ENCODE measurements around the gene CAPN5. TPM values are rescaled to one million over a fixed set of nuclear protein-coding genes. Genes with fewer than 3 reads are reported as not detected.

Gene CAPN5
- total and polyA plus RNA-seq, 11 donors: 1.1 to 4.5 (median 2.1) TPM

DNA sequence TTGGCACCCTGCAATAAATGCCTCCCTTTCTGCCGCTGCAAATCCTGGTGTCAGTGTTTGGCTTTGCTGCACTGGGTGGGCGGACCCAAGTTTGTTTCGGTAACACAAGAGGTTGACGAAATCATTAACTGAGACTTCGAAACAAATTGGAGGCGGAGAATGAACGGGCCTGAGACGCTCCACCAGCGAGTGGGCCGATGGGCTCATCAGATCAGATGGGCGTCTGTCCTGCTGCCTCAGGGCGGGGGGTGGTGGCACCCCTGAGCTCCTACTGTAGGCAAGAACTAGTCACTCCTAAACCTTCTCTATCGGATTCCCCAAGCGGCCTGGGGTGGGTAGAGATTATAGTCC lies 918 bp upstream of the CAPN5 start:
- TF ChIP-seq, protein P1, sequence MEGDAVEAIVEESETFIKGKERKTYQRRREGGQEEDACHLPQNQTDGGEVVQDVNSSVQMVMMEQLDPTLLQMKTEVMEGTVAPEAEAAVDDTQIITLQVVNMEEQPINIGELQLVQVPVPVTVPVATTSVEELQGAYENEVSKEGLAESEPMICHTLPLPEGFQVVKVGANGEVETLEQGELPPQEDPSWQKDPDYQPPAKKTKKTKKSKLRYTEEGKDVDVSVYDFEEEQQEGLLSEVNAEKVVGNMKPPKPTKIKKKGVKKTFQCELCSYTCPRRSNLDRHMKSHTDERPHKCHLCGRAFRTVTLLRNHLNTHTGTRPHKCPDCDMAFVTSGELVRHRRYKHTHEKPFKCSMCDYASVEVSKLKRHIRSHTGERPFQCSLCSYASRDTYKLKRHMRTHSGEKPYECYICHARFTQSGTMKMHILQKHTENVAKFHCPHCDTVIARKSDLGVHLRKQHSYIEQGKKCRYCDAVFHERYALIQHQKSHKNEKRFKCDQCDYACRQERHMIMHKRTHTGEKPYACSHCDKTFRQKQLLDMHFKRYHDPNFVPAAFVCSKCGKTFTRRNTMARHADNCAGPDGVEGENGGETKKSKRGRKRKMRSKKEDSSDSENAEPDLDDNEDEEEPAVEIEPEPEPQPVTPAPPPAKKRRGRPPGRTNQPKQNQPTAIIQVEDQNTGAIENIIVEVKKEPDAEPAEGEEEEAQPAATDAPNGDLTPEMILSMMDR (IDR thresholded peaks at IDR 0.05): no peak
- TF ChIP-seq POLR2A (IDR thresholded peaks at IDR 0.05): no peak
- intact Hi-C loops (cut with DNase I): loop anchor here in 2 of 10 donors (1.0 to 2.0 kb wide), 2 partner anchors 15 to 19 kb away; no protein-coding TSS in a partner anchor
- H3K36me3 ChIP-seq: no peaks in the 10 kb centered on the region
- H3K27me3 ChIP-seq: no peaks in the 10 kb centered on the region
- ATAC-seq: peak in 2 of 4 donors; percentile 2 to 30
- DNase-seq: peak in 2 of 5 donors; percentile 61 to 70
- H3K9me3 ChIP-seq: peaks cover 0 to 5% (median 0%) of the 10 kb centered on the region in 12 donors
- 30 to 47% (median 40%) methylated on average over 14 of the region's 14 CpGs for WGBS, 4 donors
- peak overlapping the region in 11 of 12 donors; percentile 80 to 96 (median 87) for H3K27ac ChIP-seq
- H3K4me1 ChIP-seq: peaks cover 0 to 22% (median 6%) of the 10 kb centered on the region in 12 donors
- H3K4me3 ChIP-seq: peak overlapping the region; percentile 59 to 97 (median 78)

DNA sequence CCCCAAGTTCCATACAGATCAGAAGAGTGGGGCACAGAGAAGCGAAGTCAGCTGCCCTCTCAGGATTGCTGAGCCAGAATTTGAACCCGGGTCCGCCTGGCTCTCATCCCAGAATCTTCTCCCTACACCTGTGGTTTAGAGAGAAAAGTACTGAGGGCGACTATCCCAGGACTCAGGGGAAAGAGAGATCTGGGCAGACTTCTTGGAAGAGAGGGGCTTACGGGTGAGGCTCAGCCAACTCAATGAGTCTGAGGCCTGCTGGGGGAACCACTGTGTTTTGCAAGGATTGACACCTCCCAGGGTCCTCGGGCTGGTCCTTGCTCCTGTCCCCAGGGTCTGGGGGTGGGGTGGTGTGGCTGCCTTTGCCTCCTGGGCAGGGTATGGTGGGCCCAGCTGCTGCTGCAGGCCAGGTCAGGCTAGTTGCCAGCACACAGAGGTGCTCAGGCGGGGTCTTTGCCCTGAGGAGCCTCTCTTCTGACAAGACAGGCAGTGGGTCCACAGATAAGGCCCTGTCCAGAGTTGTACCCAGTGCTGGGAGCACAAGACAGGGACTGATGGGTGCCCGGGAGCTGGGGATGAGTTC lies 1.2 kb downstream of the CAPN5 start:
- intact Hi-C loops (cut with DNase I): no loop called here
- no peaks in the 10 kb centered on the region for H3K27me3 ChIP-seq
- TF ChIP-seq, protein P1 (IDR thresholded peaks at IDR 0.05): no peak
- no peak for TF ChIP-seq POLR2A (IDR thresholded peaks at IDR 0.05)
- H3K36me3 ChIP-seq: no peaks in the 10 kb centered on the region
- H3K4me1 ChIP-seq: peaks cover 0 to 29% (median 14%) of the 10 kb centered on the region in 12 donors
- DNase-seq (peak in 1 of 5 donors; percentile 26), ATAC-seq (no peak)
- no peaks in the 10 kb centered on the region for H3K9me3 ChIP-seq
- H3K27ac ChIP-seq: no peak overlapping the region
- H3K4me3 ChIP-seq: peak overlapping the region in 8 of 12 donors; percentile 5 to 97 (median 74)
- WGBS, 4 donors: 83 to 95% (median 88%) methylated on average over 5 to 8 of the region's 8 CpGs

DNA sequence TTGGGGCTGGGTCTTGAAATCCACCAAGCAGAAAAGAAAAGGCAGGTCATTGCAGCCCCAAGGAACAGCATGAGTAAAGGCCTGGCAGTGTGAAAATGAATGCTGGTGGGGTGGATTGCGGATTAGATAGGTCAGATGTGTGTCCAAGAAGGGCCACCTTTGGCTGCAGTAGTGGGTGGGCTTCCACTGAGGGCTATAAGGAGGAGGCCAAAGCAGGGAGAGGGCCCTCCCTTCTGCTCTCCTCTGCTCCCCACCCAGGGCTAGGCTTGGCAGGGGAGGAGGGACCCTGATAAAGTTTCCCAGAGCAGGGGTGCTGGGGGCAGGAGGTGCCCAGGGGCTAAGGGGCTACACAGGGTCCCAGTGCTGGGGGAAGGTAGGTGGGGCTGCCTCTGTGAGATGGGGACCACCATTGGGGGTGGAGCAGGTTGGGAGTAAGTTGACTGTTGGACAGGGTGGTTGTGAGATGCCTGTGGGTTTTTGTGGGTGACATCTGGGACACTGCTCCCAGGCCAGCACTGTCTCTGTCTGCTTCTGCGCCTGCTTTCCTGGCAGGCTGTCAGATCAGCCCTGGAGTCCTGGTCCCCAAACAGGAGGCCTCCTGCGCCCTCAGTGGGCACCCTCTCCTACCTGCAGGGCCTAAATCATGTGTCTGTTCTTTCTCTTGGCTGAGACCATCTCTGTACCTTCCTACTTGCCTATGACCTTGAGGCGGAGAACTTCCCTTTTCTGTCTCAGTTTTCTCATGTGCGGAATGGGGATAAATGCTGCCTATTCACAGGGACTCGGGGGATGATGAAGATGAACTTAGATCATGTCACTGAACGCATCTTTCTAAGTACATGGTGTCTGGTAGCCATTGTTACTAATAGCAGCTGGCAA lies 1.9 kb downstream of the CAPN5 start:
- no peak for TF ChIP-seq POLR2A (IDR thresholded peaks at IDR 0.05)
- TF ChIP-seq, protein P1 (IDR thresholded peaks at IDR 0.05): no peak
- Histone ChIP-seq H3K36me3 (no peaks in the 10 kb centered on the region), H3K4me1 (peaks cover 0 to 36% (median 20%) of the 10 kb centered on the region in 12 donors), H3K27ac (no peak overlapping the region), H3K4me3 (peak overlapping the region in 3 of 12 donors; percentile 69 to 97 (median 80)), H3K9me3 (no peaks in the 10 kb centered on the region), H3K27me3 (no peaks in the 10 kb centered on the region)
- ATAC-seq: no peak
- DNase-seq: peak in 1 of 5 donors; percentile 8
- WGBS, 4 donors: 78 to 88% (median 86%) methylated on average over 7 of the region's 7 CpGs
- intact Hi-C loops (cut with DNase I): no loop called here

DNA sequence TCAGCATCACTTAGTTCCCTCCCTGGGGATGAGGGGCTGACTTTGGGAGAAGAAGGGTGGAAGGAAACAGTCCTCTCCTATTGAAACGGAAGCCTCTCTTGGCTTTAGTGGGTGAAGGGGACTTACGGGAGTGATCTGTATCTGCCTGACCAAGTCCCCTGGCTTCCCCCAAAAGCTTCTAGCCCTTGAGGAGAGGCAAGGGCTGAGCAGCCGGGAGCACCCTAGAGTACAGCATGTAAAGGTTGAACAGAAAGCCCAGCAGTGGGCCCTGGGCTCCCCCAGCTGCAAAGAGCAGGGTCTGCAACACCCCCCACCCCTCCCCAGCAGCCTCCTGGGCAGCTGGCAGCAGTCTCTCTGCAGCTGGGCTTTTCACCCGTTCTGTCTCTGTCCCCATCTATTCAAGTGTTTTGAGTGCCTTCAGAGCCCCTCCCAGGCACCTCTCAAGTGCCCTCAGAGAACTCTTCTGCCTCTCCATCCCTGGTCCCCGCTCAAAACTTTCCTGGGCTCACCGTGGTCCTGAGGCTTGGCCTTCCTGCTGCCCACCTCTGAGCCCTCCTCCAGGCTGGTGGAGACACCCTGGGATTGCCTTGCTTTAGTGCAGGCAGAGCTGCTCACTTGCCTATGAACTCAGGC lies 2.7 kb downstream of the CAPN5 start:
- DNase-seq (peak in 1 of 5 donors; percentile 3), ATAC-seq (no peak)
- Histone ChIP-seq H3K9me3 (no peaks in the 10 kb centered on the region), H3K27ac (no peak overlapping the region), H3K4me3 (no peak overlapping the region), H3K27me3 (no peaks in the 10 kb centered on the region), H3K36me3 (no peaks in the 10 kb centered on the region), H3K4me1 (peaks cover 0 to 44% (median 27%) of the 10 kb centered on the region in 12 donors)
- 75 to 79% (median 78%) methylated on average over 6 of the region's 6 CpGs for WGBS, 4 donors
- intact Hi-C loops (cut with DNase I): no loop called here
- TF ChIP-seq, protein P1 (IDR thresholded peaks at IDR 0.05): no peak
- TF ChIP-seq POLR2A (IDR thresholded peaks at IDR 0.05): no peak
